ENCODE results near the gene POFUT2. TPM values are rescaled to one million over a fixed set of nuclear protein-coding genes. Genes with fewer than 3 reads are reported as not detected.

Gene POFUT2
- total and polyA plus RNA-seq, 10 donors = 10.5 to 37.0 (median 26.7) TPM

DNA sequence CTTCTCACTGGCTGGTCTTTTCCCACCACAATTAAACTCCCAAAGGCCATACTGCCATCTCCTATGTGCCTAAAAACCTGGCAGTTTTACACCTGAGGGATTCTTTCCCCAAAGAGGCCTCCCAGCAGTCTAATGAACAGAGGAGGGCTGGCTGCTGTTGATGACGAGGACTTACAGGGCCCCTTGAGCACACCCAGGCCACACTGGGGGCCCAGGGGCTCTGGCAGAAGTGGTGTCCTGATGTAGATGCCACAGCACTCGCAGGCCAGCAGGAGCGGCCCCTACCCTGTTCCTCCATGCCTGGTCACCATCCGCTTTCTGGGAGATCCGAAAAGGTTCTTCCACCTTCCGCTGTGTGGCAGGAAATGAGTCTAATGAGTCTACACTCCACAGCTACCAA lies 24.2 kb downstream of the POFUT2 start:
- Histone ChIP-seq H3K9me3 (no peaks in the 10 kb centered on the region), H3K4me3 (no peak overlapping the region), H3K4me1 (peaks cover 0 to 16% (median 6%) of the 10 kb centered on the region in 6 donors), H3K36me3 (peaks cover 0 to 66% (median 42%) of the 10 kb centered on the region in 6 donors), H3K27ac (no peak overlapping the region), H3K27me3 (replicated peaks in 1 of 7) (no peaks in the 10 kb centered on the region)
- no peak for TF ChIP-seq CTCF (IDR thresholded peaks at IDR 0.05 in 8 of 11, conservative IDR thresholded peaks at IDR 0.05 in 3 of 11)
- TF ChIP-seq POLR2AphosphoS5 (IDR thresholded peaks at IDR 0.05) = no peak
- TF ChIP-seq POLR2A (IDR thresholded peaks at IDR 0.05) = no peak
- DNase-seq = peak; percentile 14
- WGBS, 5 donors = 85 to 96% (median 94%) methylated on average over 6 of the region's 6 CpGs
- intact Hi-C loops (cut with DNase I; ENCODE audit: low total_unique reads) = no loop called here

GRCh38 chr21:45262616-45263015 lies 25.1 kb downstream of the POFUT2 start:
- no peaks in the 10 kb centered on the region for H3K9me3 ChIP-seq
- H3K4me1 ChIP-seq = peaks cover 0 to 16% (median 6%) of the 10 kb centered on the region in 6 donors
- H3K4me3 ChIP-seq = no peak overlapping the region
- H3K27ac ChIP-seq = no peak overlapping the region
- TF ChIP-seq POLR2AphosphoS5 (IDR thresholded peaks at IDR 0.05) (no peak), POLR2A (IDR thresholded peaks at IDR 0.05) (no peak), CTCF (IDR thresholded peaks at IDR 0.05 in 8 of 11, conservative IDR thresholded peaks at IDR 0.05 in 3 of 11) (no peak)
- intact Hi-C loops (cut with DNase I; ENCODE audit: low total_unique reads) = no loop called here
- H3K27me3 ChIP-seq (replicated peaks in 1 of 7) = peaks cover 0 to 5% (median 0%) of the 10 kb centered on the region in 7 donors
- H3K36me3 ChIP-seq = peaks cover 0 to 59% (median 42%) of the 10 kb centered on the region in 6 donors
- 84 to 93% (median 89%) methylated on average over 11 of the region's 11 CpGs for WGBS, 5 donors
- DNase-seq = peak; percentile 70

- H3K4me3 ChIP-seq = no peak overlapping the region
- H3K27me3 ChIP-seq (replicated peaks in 1 of 7) = peaks cover 0 to 10% (median 3%) of the 10 kb centered on the region in 7 donors
- intact Hi-C loops (cut with DNase I; ENCODE audit: low total_unique reads) = no loop called here
- H3K36me3 ChIP-seq = peaks cover 0 to 54% (median 37%) of the 10 kb centered on the region in 6 donors
- H3K27ac ChIP-seq = no peak overlapping the region
- DNase-seq = peak; percentile 21
- no peaks in the 10 kb centered on the region for H3K9me3 ChIP-seq
- peaks cover 0 to 20% (median 7%) of the 10 kb centered on the region in 6 donors for H3K4me1 ChIP-seq
- TF ChIP-seq POLR2AphosphoS5 (IDR thresholded peaks at IDR 0.05) = peak in 1 of 3 donors; percentile 10
- no peak for TF ChIP-seq POLR2A (IDR thresholded peaks at IDR 0.05)
- 91 to 98% (median 95%) methylated on average over 7 of the region's 7 CpGs for WGBS, 5 donors
These were observed 25.6 kb downstream of the POFUT2 start for GRCh38 chr21:45262041-45262581.

- Histone ChIP-seq H3K27me3 (replicated peaks in 1 of 7) (peaks cover 0 to 20% (median 13%) of the 10 kb centered on the region in 7 donors), H3K4me3 (no peak overlapping the region), H3K27ac (no peak overlapping the region), H3K36me3 (peaks cover 0 to 44% (median 28%) of the 10 kb centered on the region in 6 donors), H3K9me3 (no peaks in the 10 kb centered on the region), H3K4me1 (peaks cover 0 to 20% (median 8%) of the 10 kb centered on the region in 6 donors)
- WGBS, 5 donors = 88 to 93% (median 91%) methylated on average over 10 of the region's 10 CpGs
- TF ChIP-seq POLR2A (IDR thresholded peaks at IDR 0.05) (no peak), CTCF (IDR thresholded peaks at IDR 0.05 in 8 of 11, conservative IDR thresholded peaks at IDR 0.05 in 3 of 11) (no peak), POLR2AphosphoS5 (IDR thresholded peaks at IDR 0.05) (no peak)
- intact Hi-C loops (cut with DNase I; ENCODE audit: low total_unique reads) = no loop called here
- peak; percentile 68 for DNase-seq
These were observed 26.6 kb downstream of the POFUT2 start for GRCh38 chr21:45261093-45261492.
